Measurements from ENCODE around the gene CKAP4. TPM values are rescaled to one million over a fixed set of nuclear protein-coding genes. Genes with fewer than 3 reads are reported as not detected.

CKAP4 gene
- polyA plus RNA-seq, 4 donors, result 115 to 125 (median 121) TPM

DNA sequence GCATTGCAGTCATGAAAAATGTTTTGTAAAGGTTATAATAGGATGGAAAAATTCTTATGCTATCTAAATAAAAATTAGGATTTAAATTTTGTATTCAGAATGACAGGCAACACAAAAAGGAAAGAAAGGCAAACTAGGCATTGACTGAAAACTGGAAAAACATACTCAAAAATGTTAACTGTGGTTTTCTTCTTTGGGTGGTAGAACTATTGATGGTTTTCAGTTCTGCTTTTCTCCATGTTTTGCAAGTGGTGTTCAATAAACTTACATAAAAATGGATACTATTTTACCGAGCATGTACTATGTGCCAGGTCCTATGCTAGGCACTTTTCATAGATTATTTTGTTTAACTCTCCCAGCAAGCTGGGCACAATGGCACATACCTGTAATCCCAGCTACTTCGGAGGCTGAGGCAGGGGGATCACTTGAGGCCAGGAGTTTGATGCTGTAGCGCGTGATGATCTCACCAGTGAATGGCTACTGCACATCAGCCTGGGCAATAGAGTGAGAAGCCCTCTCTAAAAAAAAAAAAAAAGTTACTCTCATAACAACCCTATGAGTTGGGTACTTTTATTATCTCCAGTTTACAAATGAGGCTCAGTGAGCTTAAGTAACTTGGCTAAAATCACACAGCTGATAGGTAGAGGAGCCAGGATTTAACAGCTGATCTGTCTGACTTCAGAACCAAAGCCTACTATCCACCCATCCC, 28.4 kb upstream of the CKAP4 start:
- no peak for DNase-seq (ENCODE audit: low read depth in 4 of 4, low spot score in 3 of 4)

DNA sequence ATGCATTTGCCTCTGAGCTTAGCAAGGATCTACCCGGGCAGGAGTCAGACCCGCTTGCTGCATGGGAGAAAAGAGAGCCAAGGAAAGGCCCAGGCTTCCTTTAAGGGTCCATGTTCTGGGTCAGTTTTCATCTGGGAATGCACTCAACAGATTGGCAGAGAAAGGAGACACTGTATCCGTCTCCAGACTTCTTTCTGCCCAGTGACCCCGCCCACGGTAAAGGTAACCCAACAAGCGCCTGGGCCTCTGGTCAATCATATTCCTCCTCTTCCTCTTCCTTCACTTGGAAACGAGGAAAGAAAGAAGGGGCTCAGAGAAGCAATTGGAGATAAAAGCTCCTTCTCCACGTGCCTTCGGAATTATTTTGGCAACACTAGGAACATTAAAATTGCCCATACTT, 27.6 kb upstream of the CKAP4 start:
- no peak for DNase-seq (ENCODE audit: low read depth in 4 of 4, low spot score in 3 of 4)

DNA sequence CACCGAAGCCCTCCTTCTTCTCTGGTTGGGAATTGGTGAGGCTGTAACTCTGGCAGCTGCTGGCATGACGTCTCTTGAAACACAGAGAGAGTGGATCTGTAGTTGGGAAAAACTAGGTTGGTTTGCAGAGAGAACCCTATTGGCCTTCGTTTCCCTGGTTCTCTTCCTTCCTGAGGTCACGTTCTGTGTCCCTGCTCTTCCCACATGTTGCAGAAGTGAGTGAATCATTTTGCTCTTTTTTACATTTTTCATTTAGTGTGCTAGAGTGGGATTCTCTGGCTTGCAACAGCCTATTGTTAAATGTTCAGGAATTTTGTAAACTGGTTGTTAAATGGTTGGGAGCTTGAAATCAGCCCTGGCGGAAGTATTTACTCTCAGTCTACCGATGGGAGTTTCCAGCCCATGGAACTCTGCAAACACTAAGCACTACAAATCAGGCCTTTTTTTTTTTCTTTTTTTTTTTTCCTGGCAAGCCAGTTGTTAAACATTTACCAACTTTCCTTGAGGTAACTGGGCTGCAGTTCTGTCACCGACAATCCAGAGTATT, 26.8 kb upstream of the CKAP4 start:
- no peak for DNase-seq (ENCODE audit: low read depth in 4 of 4, low spot score in 3 of 4)

DNA sequence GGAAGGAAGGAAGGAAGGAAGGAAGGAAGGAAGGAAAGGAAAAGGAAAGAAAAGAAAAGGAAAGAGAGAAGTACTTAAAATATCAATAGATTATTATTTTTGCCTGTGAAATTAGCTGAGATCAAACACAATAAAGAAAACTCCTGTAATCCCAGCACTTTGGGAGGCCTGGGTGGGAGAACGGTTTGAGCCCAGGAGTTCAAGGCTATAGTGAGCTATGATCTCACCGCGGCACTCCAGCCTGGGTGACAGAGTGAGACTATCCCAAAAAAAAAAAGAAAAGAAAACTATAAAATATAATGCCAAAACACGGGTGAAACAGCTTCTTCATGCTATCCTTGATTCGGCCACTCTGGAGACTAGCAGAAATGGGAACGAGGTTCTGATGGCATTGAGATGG, 26.2 kb upstream of the CKAP4 start:
- DNase-seq (ENCODE audit: low read depth in 4 of 4, low spot score in 3 of 4), result no peak

DNA sequence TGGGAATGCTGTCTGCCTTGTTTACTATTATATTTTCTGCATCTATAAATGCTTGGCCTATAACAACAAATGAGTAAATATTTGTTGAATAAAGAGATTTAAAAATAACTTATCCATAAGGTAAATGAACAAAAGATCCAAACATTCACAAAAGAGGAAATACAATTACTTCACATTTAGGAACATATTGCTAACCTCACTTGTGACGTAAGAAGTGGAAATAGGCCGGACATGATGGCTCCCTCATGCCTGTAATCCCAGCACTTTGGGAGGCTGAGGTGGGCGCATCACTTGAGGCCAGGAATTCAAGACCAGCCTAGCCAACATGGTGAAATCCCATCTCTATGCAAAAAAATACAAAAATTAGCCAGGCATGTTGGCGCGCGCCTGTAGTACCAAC, 25.7 kb upstream of the CKAP4 start:
- no peak for DNase-seq (ENCODE audit: low read depth in 4 of 4, low spot score in 3 of 4)

DNA sequence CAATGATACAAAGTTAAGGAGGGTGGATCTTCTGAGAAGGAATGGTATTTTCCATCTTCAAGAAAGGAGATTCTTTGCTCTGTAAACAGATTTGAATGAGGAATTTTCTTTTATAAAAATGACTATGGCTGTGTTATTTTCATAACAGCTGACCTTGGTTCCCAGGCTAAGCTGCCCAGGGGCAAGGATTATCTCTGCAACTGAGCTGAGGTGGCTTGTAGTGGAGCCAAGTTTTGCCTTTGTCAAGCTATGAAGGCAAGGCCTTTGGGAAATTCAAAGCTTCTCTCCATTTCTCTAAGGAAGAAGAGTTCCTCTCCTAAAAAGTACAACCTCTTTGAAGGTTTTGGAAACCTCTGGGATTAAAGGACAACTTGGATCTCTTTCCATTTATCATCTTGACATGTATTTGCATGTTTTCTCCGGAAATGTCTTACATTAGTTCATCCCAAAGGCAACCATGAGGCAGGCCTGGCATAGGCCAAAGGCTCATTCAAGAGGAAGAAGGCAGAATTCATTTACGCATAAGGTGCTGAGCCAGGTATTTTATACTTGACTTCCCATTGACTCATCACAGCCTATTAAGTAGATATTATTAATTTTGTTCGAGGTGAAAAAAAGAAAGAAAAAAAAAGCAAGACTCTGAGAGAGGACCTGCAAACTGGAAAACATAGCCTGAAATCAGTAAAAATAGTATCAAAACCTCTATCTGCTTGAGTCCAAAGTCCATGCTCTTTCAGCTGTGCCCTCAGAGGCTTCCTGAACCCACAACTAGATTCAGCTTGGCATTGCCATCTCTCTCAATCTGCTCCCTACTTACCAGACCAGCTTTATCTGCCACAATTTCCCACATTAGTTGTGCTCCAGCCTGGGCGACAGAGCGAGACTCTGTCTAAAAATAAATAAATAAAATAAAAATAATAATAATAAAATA, 24.0 kb upstream of the CKAP4 start:
- no peak for DNase-seq (ENCODE audit: low read depth in 4 of 4, low spot score in 3 of 4)

DNA sequence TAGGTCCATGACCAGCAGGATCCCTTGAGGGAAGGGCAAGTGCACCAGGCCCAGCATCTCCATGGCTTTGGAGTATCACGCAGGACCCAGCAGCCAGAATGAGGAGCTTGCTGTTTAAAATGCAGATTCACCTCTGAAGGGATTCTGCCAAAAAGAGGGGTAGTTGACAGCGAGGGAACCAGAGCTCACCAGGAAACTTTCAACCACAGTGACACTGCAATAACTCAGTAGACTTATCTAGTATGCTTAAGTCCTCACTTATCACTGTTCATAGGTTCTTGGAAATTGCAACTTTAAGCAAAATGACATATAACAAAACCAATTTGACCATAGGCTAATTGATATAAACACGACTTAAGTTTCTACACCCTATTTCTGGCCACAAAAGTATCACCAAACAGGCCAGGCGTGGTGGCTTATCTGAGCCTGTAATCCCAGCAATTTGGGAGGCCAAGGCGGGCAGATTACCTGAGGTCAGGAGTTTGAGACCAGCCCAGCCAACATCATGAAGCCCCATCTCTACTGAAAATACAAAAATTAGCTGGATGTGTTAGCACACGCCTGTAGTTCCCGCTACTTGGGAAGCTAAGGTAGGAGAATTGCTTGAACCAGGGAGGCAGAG, 21.4 kb upstream of the CKAP4 start:
- DNase-seq (ENCODE audit: low read depth in 4 of 4, low spot score in 3 of 4), result no peak

DNA sequence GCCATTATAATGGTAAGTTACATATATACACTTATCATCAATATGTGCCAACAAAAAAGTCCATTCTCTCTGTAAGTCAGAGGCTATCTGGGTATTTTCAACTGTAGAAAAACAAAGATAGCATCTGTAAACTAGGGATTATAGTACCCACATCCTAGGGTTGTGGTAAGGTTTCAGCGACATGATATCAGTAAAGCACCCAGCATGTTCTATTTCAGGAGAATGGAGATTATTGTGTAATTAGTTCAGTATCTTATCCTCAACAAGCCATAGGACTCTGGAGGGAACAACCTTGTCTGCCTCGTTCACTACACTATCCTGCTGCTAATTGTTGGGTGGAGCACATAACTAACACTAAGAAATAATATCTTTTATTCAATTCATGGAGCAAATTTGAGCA, 19.7 kb upstream of the CKAP4 start:
- DNase-seq (ENCODE audit: low read depth in 4 of 4, low spot score in 3 of 4), result no peak

DNA sequence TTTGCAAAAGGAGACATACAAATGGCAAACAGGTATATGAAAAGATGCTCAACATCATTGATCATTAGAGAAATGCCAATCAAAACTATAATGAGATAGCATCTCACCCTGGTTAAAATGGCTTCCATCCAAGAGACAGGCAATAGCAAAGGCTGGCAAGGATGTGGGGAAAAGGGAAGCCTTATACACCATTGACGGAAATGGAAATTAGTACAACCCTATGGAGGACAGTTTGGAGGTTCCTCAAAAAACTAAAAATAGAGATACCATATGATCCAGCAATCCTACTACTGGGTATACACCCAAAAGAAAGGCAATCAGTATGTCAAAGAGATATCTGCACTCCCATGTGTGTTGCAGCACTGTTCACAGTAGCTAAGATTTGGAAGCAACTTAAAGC, 17.3 kb upstream of the CKAP4 start:
- DNase-seq (ENCODE audit: low read depth in 4 of 4, low spot score in 3 of 4), result no peak

DNA sequence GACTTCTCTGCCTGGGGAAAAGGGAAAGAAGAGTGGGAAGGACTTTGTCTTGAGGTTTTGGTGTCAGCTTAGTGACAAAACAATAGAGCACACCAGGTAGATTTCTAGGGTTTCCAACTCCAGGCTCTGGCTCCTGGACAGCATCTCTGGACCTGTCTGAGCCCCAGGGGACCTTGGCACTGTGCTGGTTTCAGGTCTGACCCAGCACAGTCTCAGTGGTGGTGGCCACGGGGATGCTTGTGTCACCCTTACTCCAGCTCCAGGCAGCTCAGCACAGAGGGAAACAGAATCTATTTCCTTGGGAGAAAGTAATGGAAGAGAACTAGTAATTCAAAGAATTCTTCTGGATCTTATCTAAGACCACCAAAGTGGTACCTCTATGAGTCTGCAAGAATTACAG, 11.1 kb upstream of the CKAP4 start:
- DNase-seq (ENCODE audit: low read depth in 4 of 4, low spot score in 3 of 4), result no peak

DNA sequence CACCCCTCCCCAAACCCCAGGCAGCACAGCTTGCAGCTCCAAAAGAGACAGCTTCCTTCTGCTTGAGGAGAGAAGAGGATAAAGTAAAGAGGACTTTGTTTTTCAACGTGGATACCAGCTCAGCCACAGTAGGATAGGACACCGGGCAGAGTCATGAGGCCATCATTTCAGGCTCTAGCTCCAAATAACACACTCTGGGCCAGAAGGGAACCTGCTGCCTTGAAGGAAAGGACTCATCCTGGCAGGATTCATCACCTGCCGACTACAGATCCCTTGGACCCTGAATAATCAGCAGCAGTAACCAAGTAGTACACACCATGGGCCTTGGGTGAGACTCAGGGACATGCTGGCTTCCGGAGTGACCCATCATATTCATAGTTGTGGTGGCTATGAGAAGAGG, 10.4 kb upstream of the CKAP4 start:
- DNase-seq (ENCODE audit: low read depth in 4 of 4, low spot score in 3 of 4), result no peak

DNA sequence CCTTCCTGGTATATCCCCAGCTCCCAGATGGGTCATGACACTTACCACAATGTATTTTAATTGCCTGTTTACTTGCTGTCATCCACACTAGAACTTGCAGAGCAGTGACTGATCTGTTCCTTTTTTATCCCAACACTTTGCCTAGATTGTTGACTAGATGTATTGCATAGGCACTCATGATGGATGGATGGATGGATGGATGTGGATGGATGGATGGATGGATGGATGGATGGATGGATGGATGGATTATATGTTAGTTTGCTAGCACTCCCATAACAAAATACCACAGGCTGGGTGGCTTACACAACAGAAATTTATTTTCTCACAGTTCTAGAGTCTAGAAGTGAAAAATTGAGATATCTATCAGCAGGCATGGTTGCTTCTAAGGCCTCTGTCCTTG, 8.7 kb upstream of the CKAP4 start:
- DNase-seq (ENCODE audit: low read depth in 4 of 4, low spot score in 3 of 4), result no peak

DNA sequence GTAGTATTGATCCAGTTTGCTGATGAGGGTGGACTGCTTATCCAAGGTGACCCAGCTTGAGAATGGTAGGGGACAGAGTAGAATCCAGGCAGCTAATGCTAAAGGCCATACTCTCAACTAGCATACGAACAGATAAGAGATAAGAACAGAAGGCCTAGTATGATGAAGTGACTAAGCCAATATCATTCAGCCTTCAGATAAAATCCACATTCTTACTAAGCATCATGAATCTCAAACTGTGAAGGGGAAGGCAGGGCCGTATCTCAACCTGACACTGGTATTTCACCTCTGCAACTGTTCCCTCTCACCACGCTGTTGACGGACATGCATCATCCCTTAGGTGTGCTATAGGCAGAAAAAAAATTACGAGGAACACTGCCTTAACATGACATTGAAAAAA, 8.1 kb upstream of the CKAP4 start:
- no peak for DNase-seq (ENCODE audit: low read depth in 4 of 4, low spot score in 3 of 4)

DNA sequence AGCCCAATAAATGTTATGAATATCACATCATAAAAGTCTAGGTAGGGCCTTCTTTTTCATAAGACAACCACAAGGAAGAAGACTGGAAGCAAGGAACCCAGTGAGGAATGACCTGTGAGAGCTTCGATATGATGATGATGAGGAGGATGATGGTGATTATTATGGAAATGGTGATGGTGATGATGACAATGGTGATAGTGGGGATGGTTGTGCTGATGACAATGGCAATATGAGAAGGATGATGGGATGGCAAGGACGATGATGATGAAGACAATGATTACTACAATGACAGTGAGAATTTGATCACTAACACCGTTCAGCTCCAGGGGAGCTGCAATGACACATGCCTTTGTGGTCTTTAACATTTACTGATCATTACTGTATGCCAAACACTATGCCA, 7.7 kb upstream of the CKAP4 start:
- DNase-seq (ENCODE audit: low read depth in 4 of 4, low spot score in 3 of 4), result no peak

DNA sequence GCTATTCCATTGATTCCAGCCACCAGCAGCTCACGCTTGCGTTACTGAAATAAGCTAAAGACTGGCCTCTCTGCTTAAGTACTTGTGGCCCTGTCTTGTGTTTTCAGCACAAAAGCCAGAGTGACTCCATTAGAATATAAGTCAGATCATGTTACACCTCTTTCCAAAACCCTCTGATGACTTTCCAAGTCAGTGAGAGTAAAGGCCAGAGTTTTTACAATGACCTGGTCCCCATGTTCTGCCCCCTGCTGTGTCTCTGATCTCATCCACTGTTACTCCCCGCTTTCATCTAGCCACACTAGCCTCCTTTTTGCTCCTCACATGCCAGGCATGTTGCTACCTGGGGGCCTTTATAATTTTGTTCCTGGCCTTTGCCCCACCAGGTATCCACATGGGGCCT, 6.9 kb upstream of the CKAP4 start:
- DNase-seq (ENCODE audit: low read depth in 4 of 4, low spot score in 3 of 4), result no peak

DNA sequence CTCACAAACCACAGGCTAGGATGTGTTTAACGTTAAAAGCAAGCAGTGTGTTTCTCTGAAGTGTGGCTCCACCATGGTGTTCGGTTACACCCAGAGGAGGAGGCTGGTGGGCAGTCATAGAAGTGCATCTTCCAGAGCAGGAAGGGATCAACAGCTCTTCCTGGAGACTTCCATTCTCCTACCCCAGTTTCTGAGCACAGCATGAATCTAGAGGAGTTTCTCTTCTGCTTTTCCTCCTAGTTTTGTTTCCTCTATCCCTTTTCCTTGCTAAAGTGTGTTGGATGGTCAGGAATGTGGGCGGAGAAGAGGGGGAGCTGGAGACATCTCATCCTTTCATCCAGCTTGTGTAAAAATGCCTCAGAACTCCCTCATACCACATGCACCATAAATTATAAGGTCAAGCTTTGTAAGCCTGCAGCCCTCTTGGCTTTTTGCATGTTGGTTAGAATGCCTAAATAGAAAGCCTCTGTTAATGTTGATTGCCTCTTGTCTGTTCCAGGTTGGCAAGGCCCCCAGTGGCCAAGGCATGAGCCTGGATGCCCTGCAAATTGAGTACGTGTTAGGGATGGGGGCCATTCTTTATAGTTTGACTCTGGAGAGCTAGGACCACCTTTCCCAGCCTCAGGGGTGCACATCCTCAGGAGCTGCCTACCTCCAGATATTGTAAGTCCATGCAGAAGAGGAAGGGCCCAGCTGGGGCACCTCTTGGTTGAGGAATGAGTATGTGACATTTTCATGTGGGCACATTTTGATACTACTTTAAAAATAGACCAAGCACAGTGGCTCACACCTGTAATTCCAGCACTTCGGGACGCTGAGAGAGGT, 4.0 kb upstream of the CKAP4 start:
- no peak for DNase-seq (ENCODE audit: low read depth in 4 of 4, low spot score in 3 of 4)

DNA sequence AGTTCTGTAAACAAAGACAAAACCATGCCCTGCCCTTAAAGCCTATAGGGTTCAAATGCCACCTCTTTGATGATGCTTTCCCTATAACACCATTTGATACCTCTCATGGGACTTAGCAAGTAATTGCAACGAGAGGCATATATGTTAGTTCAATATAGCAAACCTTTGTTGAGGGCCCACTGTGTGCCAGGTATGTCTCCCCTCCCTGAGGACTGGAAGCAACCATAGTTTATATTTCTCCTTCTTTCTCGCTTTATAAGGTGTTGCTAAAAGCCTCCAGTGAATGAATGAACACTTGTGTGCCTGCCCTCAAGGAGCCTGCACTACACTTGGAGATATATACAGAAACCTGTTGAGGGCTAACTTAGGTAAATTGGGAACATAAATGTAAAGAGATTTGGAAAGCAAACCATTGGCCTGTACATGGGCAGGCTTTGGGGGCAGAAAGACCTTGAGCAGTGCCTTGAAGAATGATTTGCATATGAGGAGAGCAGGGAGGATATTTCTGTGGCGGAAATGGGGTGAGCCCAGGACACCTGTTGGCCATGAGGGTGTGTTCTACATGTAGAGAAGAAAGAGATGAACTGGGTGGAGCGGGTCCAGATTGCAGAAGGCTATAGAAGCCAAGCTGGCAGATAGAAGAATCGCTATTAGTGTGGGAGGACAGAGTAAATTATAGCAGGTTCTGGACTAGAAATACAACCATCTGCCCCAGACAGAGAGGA, 1.8 kb upstream of the CKAP4 start:
- DNase-seq (ENCODE audit: low read depth in 4 of 4, low spot score in 3 of 4), result no peak

DNA sequence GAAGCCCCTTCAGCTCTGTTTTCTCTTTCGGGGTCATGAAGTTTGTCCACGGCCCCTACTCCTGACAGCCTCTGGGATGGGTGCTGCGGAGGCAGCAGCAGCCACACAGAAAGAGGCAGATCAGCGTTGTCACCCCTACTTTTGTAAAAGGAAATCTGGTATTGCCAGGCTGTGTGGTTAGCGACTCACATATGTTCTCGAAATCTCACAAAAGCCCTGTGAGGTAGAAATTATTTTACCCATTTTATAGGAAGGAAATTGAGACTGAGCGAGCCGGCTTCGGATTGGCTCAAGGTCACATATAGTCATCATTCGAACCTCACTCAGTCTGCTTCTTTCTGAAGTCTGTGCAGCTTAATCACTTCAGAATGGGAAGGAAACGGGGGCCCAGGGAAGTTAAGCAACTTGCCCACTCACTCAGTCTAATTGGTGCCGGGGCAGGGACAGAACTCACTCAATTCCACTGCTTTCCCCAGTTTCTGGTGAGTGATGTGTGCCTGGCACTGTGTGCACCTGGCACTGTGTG, 1.1 kb upstream of the CKAP4 start:
- no peak for DNase-seq (ENCODE audit: low read depth in 4 of 4, low spot score in 3 of 4)

DNA sequence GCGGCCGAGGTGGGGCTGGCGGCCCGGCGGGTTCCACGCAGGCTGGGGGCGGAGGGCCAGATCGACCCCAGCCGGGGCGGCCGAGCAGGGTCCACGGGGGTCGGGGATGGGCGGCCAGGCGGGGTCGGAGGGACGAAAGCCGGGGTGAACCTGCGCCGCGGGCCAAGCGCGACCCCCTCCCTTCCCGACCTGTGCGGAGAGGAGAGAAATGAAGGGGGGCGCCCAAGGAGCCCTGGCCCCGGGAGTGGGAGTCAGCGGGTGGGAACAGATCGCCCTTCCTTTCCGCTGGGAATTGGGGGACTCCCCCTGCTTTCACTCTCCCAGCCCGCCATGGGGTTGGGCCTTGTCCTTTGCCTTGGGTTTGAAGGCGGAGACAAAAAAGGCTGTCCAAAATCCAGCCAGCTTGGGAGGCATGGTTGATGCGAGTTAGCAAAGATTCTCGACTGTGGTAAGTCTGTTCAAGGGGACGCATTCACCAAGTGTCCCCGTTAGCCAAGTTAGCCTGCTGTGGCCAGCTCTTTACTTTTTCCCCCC, 559 bp upstream of the CKAP4 start:
- peak in 1 of 4 donors; percentile 48 for DNase-seq (ENCODE audit: low read depth in 4 of 4, low spot score in 3 of 4)
